SK-N-SH (cell line): ENCODE data around the gene ROPN1L. TPM values are rescaled to one million over a fixed set of nuclear protein-coding genes. Genes with fewer than 3 reads are reported as not detected.
"Not testable (repeated sequence)": the region's sequence is repeated elsewhere in the genome, so short reads cannot be mapped to it uniquely, and the experiment has no call there.

Experiments used
- CTCF ChIA-PET: fragments of 300-600, 350-600 bp; formaldehyde crosslinking; extraction: SDS; loops from one replicate; lab custom pipeline; 2021; lab: Yijun Ruan, JAX
- POLR2A ChIA-PET: fragments of 350-600 bp; sonication (Branson Sonifier 250); formaldehyde crosslinking; extraction: SDS; loops from one replicate; lab custom pipeline; 2020; ENCODE audit warnings: antibody characterized with exemption, inconsistent platforms; lab: Yijun Ruan, JAX
- DNase-seq: peaks from one replicate; pipeline ENCODE4 v3.0.0; 2012
- H2AFZ ChIP-seq: fragments of 200-600 bp; sonication (generic); 2 replicates; pipeline ENCODE4 v1.8.1; 2016; ENCODE audit warnings: antibody characterized with exemption, mild to moderate bottlenecking, low read depth
- H3F3A ChIP-seq: fragments of 200-600 bp; sonication (generic); replicated peaks from 2 replicates; pipeline ENCODE3; 2016; ENCODE audit warnings: antibody characterized with exemption, mild to moderate bottlenecking; ENCODE audit not compliant: insufficient read depth
- H3K27ac ChIP-seq, 2 experiments: fragments of 200-500 bp in 1 of 2; fragments of 200-600 bp in 1 of 2; sonication (Bioruptor generic) in 1 of 2; sonication (generic), shearing (Covaris generic) in 1 of 2; 2 replicates each; pipeline versions ENCODE4 v1.5.1 to v1.6.1; 2014 to 2016; ENCODE audit warnings: low read depth in 2 of 2, inconsistent platforms in 1 of 2, low read length in 1 of 2, mild to moderate bottlenecking in 1 of 2, mixed read lengths in 1 of 2
- H3K27me3 ChIP-seq: fragments of 200-600 bp; sonication (generic), shearing (Covaris generic); 2 replicates; pipeline ENCODE4 v1.6.1; 2016; ENCODE audit warnings: mixed run types; ENCODE audit not compliant: insufficient read depth
- H3K36me3 ChIP-seq, 2 experiments: fragments of 200-500 bp in 1 of 2; fragments of 200-600 bp in 1 of 2; sonication (Bioruptor generic) in 1 of 2; sonication (generic) in 1 of 2; replicated peaks in 1 of 2; 2 replicates each; pipeline versions ENCODE3 to v1.5.1; 2014 to 2016; ENCODE audit warnings: low read length in 1 of 2, mild to moderate bottlenecking in 1 of 2; ENCODE audit not compliant: insufficient read depth in 2 of 2, control insufficient read depth in 1 of 2
- H3K4me1 ChIP-seq, 2 experiments: fragments of 200-500 bp in 1 of 2; fragments of 200-600 bp in 1 of 2; sonication (Bioruptor generic) in 1 of 2; sonication (generic), shearing (Covaris generic) in 1 of 2; 2 replicates each; pipeline versions ENCODE4 v1.5.1 to v1.6.1; 2014 to 2016; ENCODE audit warnings: low read depth in 1 of 2, low read length in 1 of 2, mixed run types in 1 of 2; ENCODE audit not compliant: insufficient read depth in 2 of 2, control insufficient read depth in 1 of 2
- H3K4me2 ChIP-seq: fragments of 200-600 bp; sonication (generic), shearing (Covaris generic); 2 replicates; pipeline ENCODE4 v1.6.1; 2017; ENCODE audit warnings: mixed run types
- H3K4me3 ChIP-seq, 2 experiments: fragments of 200-500 bp in 1 of 2; fragments of 200-600 bp in 1 of 2; sonication (Bioruptor generic) in 1 of 2; sonication (generic), shearing (Covaris generic) in 1 of 2; 2 replicates each; pipeline versions ENCODE4 v1.5.1 to v1.8.1; 2014 to 2016; ENCODE audit warnings: low read depth in 2 of 2, inconsistent platforms in 1 of 2, low read length in 1 of 2, mild to moderate bottlenecking in 1 of 2, mixed read lengths in 1 of 2, moderate library complexity in 1 of 2
- H3K79me2 ChIP-seq: fragments of 200-600 bp; sonication (generic); 2 replicates; pipeline ENCODE4 v1.8.1; 2017; ENCODE audit warnings: mild to moderate bottlenecking; ENCODE audit not compliant: insufficient read depth
- H3K9ac ChIP-seq: fragments of 200-600 bp; sonication (generic); 2 replicates; pipeline ENCODE4 v1.6.1; 2017; ENCODE audit warnings: mixed run types
- H3K9me2 ChIP-seq: fragments of 200-600 bp; sonication (generic); 2 replicates; pipeline ENCODE4 v1.6.1; 2017; ENCODE audit warnings: mixed run types
- H3K9me3 ChIP-seq: fragments of 200-600 bp; sonication (generic); 2 replicates; pipeline ENCODE4 v1.6.1; 2017; ENCODE audit warnings: mixed run types, mild to moderate bottlenecking, moderate library complexity
- H4K20me1 ChIP-seq: fragments of 200-600 bp; sonication (generic); 2 replicates; pipeline ENCODE4 v1.6.1; 2017; ENCODE audit warnings: mild to moderate bottlenecking, mixed run types; ENCODE audit not compliant: insufficient read depth
- CHD2 ChIP-seq: fragments of 150-350 bp; IDR thresholded peaks from 2 replicates; pipeline ENCODE4 v1.6.1; 2018; ENCODE audit warnings: low read length; ENCODE audit not compliant: partially characterized antibody
- ELF1 ChIP-seq: IDR thresholded peaks from 2 replicates; pipeline ENCODE4 v1.4.0; 2012
- FOSL2 ChIP-seq: IDR thresholded peaks from 2 replicates; pipeline ENCODE4 v1.4.0; 2012; ENCODE audit warnings: low read depth, mild to moderate bottlenecking, moderate library complexity, borderline replicate concordance
- GABPA ChIP-seq: IDR thresholded peaks from 2 replicates; pipeline ENCODE4 v1.4.0; 2012; ENCODE audit warnings: low read depth, mild to moderate bottlenecking
- NFIC ChIP-seq: IDR thresholded peaks from 2 replicates; pipeline ENCODE4 v1.4.0; 2012; ENCODE audit warnings: borderline replicate concordance
- RCOR1 ChIP-seq: fragments of 150-350 bp; IDR thresholded peaks from 2 replicates; pipeline ENCODE4 v1.6.1; 2017; ENCODE audit warnings: antibody characterized with exemption, low read length
- RFX5 ChIP-seq: IDR thresholded peaks from 2 replicates; pipeline ENCODE4 v1.6.1; 2012; ENCODE audit warnings: mild to moderate bottlenecking, improper control_type of control experiment, low read length
- RXRA ChIP-seq: IDR thresholded peaks from 2 replicates; pipeline ENCODE4 v1.4.0; 2012; ENCODE audit warnings: low read depth, mild to moderate bottlenecking, borderline replicate concordance
- YY1 ChIP-seq: IDR thresholded peaks from 2 replicates; pipeline ENCODE4 v1.4.0; 2012; ENCODE audit warnings: low read depth, mild to moderate bottlenecking
- WGBS: methylation state at CpG from one replicate; pipeline ENCODE4 v1.1.6; 2017; ENCODE audit warnings: low lambda C conversion rate; 5-methylcytosine and 5-hydroxymethylcytosine counted together
- polyA plus RNA-seq, 3 experiments: library from polyadenylated mRNA; depleted of rRNA; stranded (reverse); fragments of >200 nt; gene quantifications; 2 replicates each; pipeline ENCODE4 v1.2.3, GENCODE V29; 2012
- TF ChIP-seq, protein P1 (sequence below): IDR thresholded peaks from 2 replicates; pipeline ENCODE4 v1.4.0; 2012; ENCODE audit warnings: low read depth
- TF ChIP-seq, protein P2 (sequence below): fragments of 150-350 bp; IDR thresholded peaks from 2 replicates; pipeline ENCODE4 v1.6.1; 2017; ENCODE audit warnings: antibody characterized with exemption, low read length, low read depth, borderline replicate concordance

Gene ROPN1L
- polyA plus RNA-seq, 1 of the 3 experiments (the other 2 are of a cell fraction): 0.31 TPM

- DNase-seq: no peak
- Histone ChIP-seq H4K20me1 (no peaks in the 10 kb centered on the region), H3K4me2 (no peak overlapping the region), H3F3A (no peaks in the 10 kb centered on the region), H3K4me3 (no peak overlapping the region), H3K9me2 (no peaks in the 10 kb centered on the region), H3K4me1 (no peaks in the 10 kb centered on the region), H3K27me3 (no peaks in the 10 kb centered on the region), H3K27ac (no peak overlapping the region), H3K9ac (no peak overlapping the region), H3K9me3 (no peaks in the 10 kb centered on the region), H2AFZ (no peak overlapping the region)
- 53% methylated on average over 4 of the region's 4 CpGs for WGBS
- POLR2A ChIA-PET: no interaction called here
- CTCF ChIA-PET: interaction anchor here (0.6 kb wide), 1 partner anchor 61 kb away, joined by 3 read pairs; no protein-coding TSS in a partner anchor
- TF ChIP-seq RFX5 (no peak), YY1 (no peak), NFIC (no peak)
- TF ChIP-seq, protein P1, sequence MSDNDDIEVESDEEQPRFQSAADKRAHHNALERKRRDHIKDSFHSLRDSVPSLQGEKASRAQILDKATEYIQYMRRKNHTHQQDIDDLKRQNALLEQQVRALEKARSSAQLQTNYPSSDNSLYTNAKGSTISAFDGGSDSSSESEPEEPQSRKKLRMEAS: no peak
- TF ChIP-seq, protein P2, sequence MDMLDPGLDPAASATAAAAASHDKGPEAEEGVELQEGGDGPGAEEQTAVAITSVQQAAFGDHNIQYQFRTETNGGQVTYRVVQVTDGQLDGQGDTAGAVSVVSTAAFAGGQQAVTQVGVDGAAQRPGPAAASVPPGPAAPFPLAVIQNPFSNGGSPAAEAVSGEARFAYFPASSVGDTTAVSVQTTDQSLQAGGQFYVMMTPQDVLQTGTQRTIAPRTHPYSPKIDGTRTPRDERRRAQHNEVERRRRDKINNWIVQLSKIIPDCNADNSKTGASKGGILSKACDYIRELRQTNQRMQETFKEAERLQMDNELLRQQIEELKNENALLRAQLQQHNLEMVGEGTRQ: no peak
- TF ChIP-seq, all 33 proteins: peak for 0
- no peaks in the 10 kb centered on the region for H3K36me3 ChIP-seq
- H3K79me2 ChIP-seq: no peaks in the 10 kb centered on the region
These were observed 52.2 kb downstream of the ROPN1L start for GRCh38 chr5:10493884-10494283.

GRCh38 chr5:10494497-10494896 is 52.8 kb downstream of the ROPN1L start:
- H3K4me3 ChIP-seq, POLR2A ChIA-PET, H3K9ac ChIP-seq, H4K20me1 ChIP-seq, H3K4me1 ChIP-seq, H3K9me2 ChIP-seq, H3K4me2 ChIP-seq, H3K36me3 ChIP-seq, H3F3A ChIP-seq, DNase-seq, H3K79me2 ChIP-seq, H2AFZ ChIP-seq, H3K9me3 ChIP-seq, H3K27ac ChIP-seq, H3K27me3 ChIP-seq, CTCF ChIA-PET: not testable (repeated sequence)
- WGBS: 58% methylated on average over 5 of the region's 6 CpGs

DNA sequence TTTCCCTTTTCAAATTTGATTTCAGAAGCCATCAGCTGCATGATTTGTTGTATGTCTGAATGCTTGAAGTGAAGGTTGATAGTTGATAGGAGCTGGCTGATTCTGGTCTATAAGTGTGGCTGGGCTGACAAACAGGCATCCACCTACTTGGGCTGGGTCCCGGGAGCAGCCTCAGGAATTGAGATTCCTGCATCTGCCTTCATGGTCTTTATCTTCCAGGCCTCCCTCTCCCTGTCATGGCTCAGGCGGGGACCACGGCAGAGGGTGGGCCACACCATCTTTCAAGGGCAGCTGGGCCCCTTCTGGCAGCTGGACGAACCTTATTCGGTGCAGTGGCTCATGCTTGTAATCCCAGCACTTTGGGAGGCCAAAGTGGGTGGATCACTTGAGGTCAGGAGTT is 55.9 kb downstream of the ROPN1L start:
- Histone ChIP-seq H3K9me2 (no peaks in the 10 kb centered on the region), H3K9ac (no peak overlapping the region), H4K20me1 (no peaks in the 10 kb centered on the region), H3K79me2 (no peaks in the 10 kb centered on the region), H3K4me1 (no peaks in the 10 kb centered on the region; a peak in 1 of 4 replicates), H3K4me3 (no peak overlapping the region), H3K4me2 (no peak overlapping the region), H2AFZ (no peak overlapping the region), H3F3A (no peaks in the 10 kb centered on the region), H3K27me3 (no peaks in the 10 kb centered on the region), H3K27ac (no peak overlapping the region), H3K36me3 (no peaks in the 10 kb centered on the region)
- no peak for DNase-seq
- ChIA-PET POLR2A (no interaction called here), CTCF (interaction anchor here (0.8 kb wide), 1 partner anchor 130 kb away, joined by 3 read pairs; no protein-coding TSS in a partner anchor)
- TF ChIP-seq NFIC (no peak), GABPA (no peak), RXRA (no peak), FOSL2 (no peak), CHD2 (no peak), RCOR1 (no peak), ELF1 (no peak)
- TF ChIP-seq, all 33 proteins: peak for 0
- WGBS: 86% methylated on average over 1 of the region's 5 CpGs
- H3K9me3 ChIP-seq: no peaks in the 10 kb centered on the region
